Right lobe of liver (tissue), 6 donors: Measurements from ENCODE around the gene CDC42BPB. TPM values are rescaled to one million over a fixed set of nuclear protein-coding genes. Genes with fewer than 3 reads are reported as not detected.

Experiments used
- ATAC-seq, 4 donors: fragments of 200-7000 bp; cut with Tn5 transposase; one replicate each; pipeline ENCODE4 v1.9.1; 2020; ENCODE audit warnings: mild to moderate bottlenecking in 4 of 4, moderate library complexity in 4 of 4
- DNase-seq, 3 donors: peaks; one replicate each; pipeline ENCODE4 v3.0.0-alpha.2; 2020
- H3K27ac ChIP-seq, 3 donors: fragments of 200-600 bp; one replicate each; pipeline ENCODE4 v1.8.0; 2022
- H3K27me3 ChIP-seq, 2 donors: fragments of 200-600 bp; one replicate each; pipeline ENCODE4 v1.8.0; 2022
- H3K36me3 ChIP-seq, 4 donors: fragments of 200-600 bp; sonication (generic) in 1 of 4; one replicate each; pipeline versions ENCODE4 v1.5.1 to v1.8.0; 2017 to 2022; ENCODE audit warnings: control low read depth in 1 of 4
- H3K4me1 ChIP-seq, 4 donors: fragments of 200-600 bp; sonication (generic) in 1 of 4; one replicate each; pipeline versions ENCODE4 v1.5.1 to v1.8.0; 2017 to 2022; ENCODE audit warnings: control low read depth in 1 of 4
- H3K4me3 ChIP-seq, 3 donors: fragments of 200-600 bp; one replicate each; pipeline ENCODE4 v1.8.0; 2022
- H3K9me3 ChIP-seq, 4 donors: fragments of 200-600 bp; sonication (generic) in 1 of 4; one replicate each; pipeline versions ENCODE4 v1.5.1 to v1.8.0; 2017 to 2022; ENCODE audit warnings: control low read depth in 1 of 4
- CTCF ChIP-seq, 4 donors: fragments of 200-600 bp in 3 of 4; fragments of 450-650 bp in 1 of 4; IDR thresholded peaks; one replicate each; pipeline versions ENCODE4 v1.5.1 to v1.8.0; 2016 to 2022; ENCODE audit warnings: antibody characterized with exemption in 4 of 4, mild to moderate bottlenecking in 2 of 4
- POLR2A ChIP-seq: fragments of 450-650 bp; IDR thresholded peaks from one replicate; pipeline ENCODE4 v1.6.1; 2017; ENCODE audit warnings: antibody characterized with exemption, mild to moderate bottlenecking
- whole genome bisulfite sequencing: methylation state at CpG from one replicate; pipeline ENCODE4 v1.1.6; 2018; ENCODE audit warnings: low coverage, low lambda C conversion rate; ENCODE audit not compliant: insufficient coverage; ENCODE audit errors: missing lambda C conversion rate; 5-methylcytosine and 5-hydroxymethylcytosine counted together
- intact Hi-C, 2 donors: fragments of 100-400 bp; cut with DNase I; formaldehyde crosslinking; loops; one replicate each; pipeline versions ENCODE4 v1.11.2 to v1.14.1; 2022
- total RNA-seq, 6 experiments: library from RNA; depleted of rRNA in 2 of 6; stranded (reverse); fragments of >200 nt in 2 of 6; fragmentation: NEBNext Ultra II Directional in 3 of 6; extraction: Animal tissue kit (Norgen Biotek cat#: 25700) in 3 of 6; gene quantifications; one replicate each; pipeline versions ENCODE4 v1.1.0 to v1.2.4, GENCODE V29; 2016 to 2023
- donor health status: DM: no; HTN: yes; CAD: no.
- donor health status: DM: no; HTN: no; CAD: no.
- donor health status: DM: no; HTN: no; CAD: no.
- donor health status: DM: no; HTN: yes; CAD: no.
- donor health status: DM: no; HTN: yes; CAD: no.

CDC42BPB gene
- total RNA-seq, 6 experiments from 2014 or later: 38.4 to 55.5 (median 43.0) TPM

GRCh38 chr14:102901633-102902032, 155.7 kb downstream of the CDC42BPB start:
- ATAC-seq: no peak
- DNase-seq: no peak
- 57% methylated on average over 1 of the region's 4 CpGs for WGBS
- H3K4me3 ChIP-seq: no peak overlapping the region
- no peaks in the 10 kb centered on the region for H3K9me3 ChIP-seq
- peaks cover 0 to 9% (median 4%) of the 10 kb centered on the region in 4 donors for H3K36me3 ChIP-seq
- no peak overlapping the region for H3K27ac ChIP-seq
- no peak for TF ChIP-seq CTCF (IDR thresholded peaks at IDR 0.05)
- TF ChIP-seq POLR2A: no peak
- intact Hi-C loops: no loop called here
- H3K4me1 ChIP-seq: no peaks in the 10 kb centered on the region
- H3K27me3 ChIP-seq: no peaks in the 10 kb centered on the region

- no peak overlapping the region for H3K4me3 ChIP-seq
- no peak for ATAC-seq
- no peak overlapping the region for H3K27ac ChIP-seq
- H3K9me3 ChIP-seq: no peaks in the 10 kb centered on the region
- H3K36me3 ChIP-seq: peaks cover 0 to 8% (median 3%) of the 10 kb centered on the region in 4 donors
- H3K27me3 ChIP-seq: no peaks in the 10 kb centered on the region
- H3K4me1 ChIP-seq: no peaks in the 10 kb centered on the region
- 81% methylated on average over 27 of the region's 39 CpGs for WGBS
- DNase-seq: no peak
- intact Hi-C loops: no loop called here
- TF ChIP-seq POLR2A: no peak
- no peak for TF ChIP-seq CTCF (IDR thresholded peaks at IDR 0.05)
These were observed 156.4 kb downstream of the CDC42BPB start for GRCh38 chr14:102900631-102901571.

GRCh38 chr14:102899516-102899900, 157.8 kb downstream of the CDC42BPB start:
- TF ChIP-seq POLR2A: no peak
- no peak overlapping the region for H3K27ac ChIP-seq
- intact Hi-C loops: no loop called here
- no peak overlapping the region for H3K4me3 ChIP-seq
- DNase-seq (no peak), ATAC-seq (no peak)
- WGBS: 95% methylated on average over 6 of the region's 8 CpGs
- no peaks in the 10 kb centered on the region for H3K36me3 ChIP-seq
- H3K27me3 ChIP-seq: no peaks in the 10 kb centered on the region
- no peaks in the 10 kb centered on the region for H3K9me3 ChIP-seq
- no peaks in the 10 kb centered on the region for H3K4me1 ChIP-seq

GRCh38 chr14:102898776-102899515, 158.4 kb downstream of the CDC42BPB start:
- Histone ChIP-seq H3K36me3 (no peaks in the 10 kb centered on the region), H3K4me1 (peaks cover 0 to 2% (median 1%) of the 10 kb centered on the region in 4 donors), H3K9me3 (no peaks in the 10 kb centered on the region), H3K27ac (no peak overlapping the region), H3K4me3 (no peak overlapping the region), H3K27me3 (no peaks in the 10 kb centered on the region)
- no peak for TF ChIP-seq CTCF (IDR thresholded peaks at IDR 0.05)
- TF ChIP-seq POLR2A: no peak
- ATAC-seq (no peak), DNase-seq (no peak)
- WGBS: 90% methylated on average over 6 of the region's 18 CpGs
- intact Hi-C loops: no loop called here

- intact Hi-C loops: no loop called here
- TF ChIP-seq CTCF (IDR thresholded peaks at IDR 0.05): no peak
- TF ChIP-seq POLR2A: no peak
- Histone ChIP-seq H3K4me1 (peaks cover 0 to 9% (median 4%) of the 10 kb centered on the region in 4 donors), H3K36me3 (no peaks in the 10 kb centered on the region), H3K27me3 (no peaks in the 10 kb centered on the region), H3K9me3 (no peaks in the 10 kb centered on the region), H3K27ac (no peak overlapping the region), H3K4me3 (no peak overlapping the region)
- ATAC-seq: no peak
- WGBS: 67% methylated on average over 1 of the region's 6 CpGs
- DNase-seq: no peak
These were observed 159.1 kb downstream of the CDC42BPB start for GRCh38 chr14:102898298-102898697.
